HG03066 (cell line): ENCODE data around the gene MTHFR.
A peak's percentile ranks its signal among the peaks of the same experiment; 100 is the strongest.

Experiments used
- ATAC-seq: cut with Tn5 transposase; IDR thresholded peaks from one replicate; pipeline ENCODE4 v1.9.1; 2021; ENCODE audit warnings: low read depth; ENCODE audit not compliant: unreplicated experiment

The MTHFR gene

DNA sequence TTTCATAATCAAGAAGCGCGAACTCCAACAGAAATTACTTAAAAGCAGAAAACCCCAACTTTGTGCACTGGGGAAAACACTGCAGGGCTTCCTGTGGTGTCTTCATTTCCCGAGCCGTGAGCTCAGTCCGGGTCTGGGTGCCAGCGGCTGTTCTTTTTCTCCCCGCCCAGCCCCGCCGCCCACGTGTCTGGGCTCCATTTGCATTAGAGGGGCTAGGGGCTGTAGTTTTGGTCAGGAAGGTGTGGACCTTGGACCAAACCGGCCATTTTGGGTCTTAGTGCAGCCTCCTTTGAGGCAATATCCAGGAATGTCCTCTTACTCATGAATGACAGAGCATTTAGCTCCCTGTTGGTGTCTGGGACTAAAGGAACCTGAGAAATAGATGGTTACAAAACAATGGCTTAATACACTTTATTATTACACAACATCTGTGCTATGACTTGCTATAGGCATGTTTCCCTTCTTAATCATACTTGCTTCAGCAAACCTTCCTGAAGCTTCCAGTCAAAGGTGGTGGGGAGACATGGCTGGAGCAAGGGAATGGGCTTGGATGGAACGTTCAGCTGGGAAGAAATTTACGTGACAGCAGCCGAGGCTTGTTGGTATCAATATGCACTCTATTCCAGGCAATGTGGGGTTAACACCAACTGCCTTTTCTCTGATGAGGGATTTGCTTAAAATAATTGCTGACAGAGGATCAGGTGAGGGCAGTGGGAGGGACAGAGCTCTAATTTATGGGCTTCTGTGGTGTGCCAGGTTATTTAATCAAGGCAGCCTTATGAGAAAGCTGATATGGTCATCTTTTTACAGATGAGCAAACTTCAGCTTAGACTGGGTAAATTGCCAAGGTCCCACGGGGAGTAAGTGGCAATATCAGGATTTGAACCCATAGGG is 68.8 kb downstream of the MTHFR start:
- ATAC-seq: no peak

DNA sequence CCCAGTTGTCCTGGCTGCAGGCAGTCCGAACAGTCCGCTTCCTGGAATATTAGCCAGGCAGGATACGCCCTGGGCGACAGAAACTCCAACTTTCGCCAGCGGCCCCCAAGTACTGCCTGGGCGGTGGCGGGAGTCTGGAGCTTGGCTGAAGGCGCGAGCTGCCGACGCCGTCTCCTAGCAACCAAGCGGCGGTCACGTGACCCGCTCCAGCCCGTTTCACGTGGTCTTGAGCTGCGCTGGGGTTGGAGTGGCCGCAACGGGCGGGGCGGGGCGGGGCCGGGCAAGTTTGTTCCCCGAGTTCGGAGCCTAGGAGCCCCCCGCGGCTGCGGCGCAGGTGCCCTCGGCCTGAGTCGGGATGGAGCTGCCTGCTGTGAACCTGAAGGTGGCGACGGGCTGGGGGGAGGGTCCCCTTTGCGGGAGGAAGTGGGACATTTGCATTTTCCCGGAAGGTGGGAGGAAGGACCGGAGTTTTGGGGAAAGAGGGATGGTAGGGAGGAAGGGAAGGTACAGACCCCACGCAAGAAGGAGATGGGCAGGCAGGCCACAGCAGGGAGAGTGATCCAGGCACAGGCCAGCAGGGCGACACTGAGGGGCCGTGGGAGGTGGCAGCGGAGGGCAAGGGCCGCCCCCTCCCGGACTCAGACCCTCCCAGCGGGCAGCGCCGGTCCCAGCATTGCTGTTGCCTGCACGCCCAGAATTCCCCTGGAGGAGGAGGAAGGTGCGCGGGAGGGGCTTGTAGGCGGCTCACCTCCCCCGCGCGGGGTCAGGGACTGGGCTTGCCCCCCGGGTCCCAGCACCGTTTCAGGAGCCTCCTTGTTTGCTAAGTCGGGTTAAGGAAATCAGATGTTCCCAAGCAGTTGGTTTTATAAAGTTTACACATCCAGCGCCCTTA is 69.7 kb downstream of the MTHFR start, which contains the start of gene AGTRAP:
AGTRAP (plus strand) TSS at position 283 of the 892 bp plus-strand sequence; CDS start at position 356, 73 bp downstream.
- ATAC-seq: peak; percentile 52
